Aorta (tissue), 5 donors: ENCODE measurements around the gene IFT52. TPM values are rescaled to one million over a fixed set of nuclear protein-coding genes. Genes with fewer than 3 reads are reported as not detected.

ENCODE experiments used
- ATAC-seq: fragments of 200-7000 bp; cut with Tn5 transposase; one replicate; pipeline ENCODE4 v1.9.1; 2022; ENCODE audit warnings: moderate library complexity; ENCODE audit not compliant: low FRiP score
- DNase-seq, 2 donors: peaks; one replicate each; pipeline ENCODE4 v3.0.0-alpha.2; 2020
- H3K27ac ChIP-seq, 2 donors: one replicate each; pipeline ENCODE4 v1.5.1; 2013; ENCODE audit warnings: low read length in 2 of 2, mild to moderate bottlenecking in 2 of 2, moderate library complexity in 2 of 2, control low read depth in 1 of 2, inconsistent platforms in 1 of 2, low read depth in 1 of 2
- H3K27me3 ChIP-seq, 2 donors: one replicate each; pipeline ENCODE4 v1.6.1; 2013; ENCODE audit warnings: control low read depth in 1 of 2, low read length in 1 of 2, mild to moderate bottlenecking in 1 of 2, moderate library complexity in 1 of 2; ENCODE audit not compliant: insufficient read depth in 2 of 2, control insufficient read depth in 1 of 2
- H3K36me3 ChIP-seq, 2 donors: one replicate each; pipeline ENCODE4 v1.6.1; 2013; ENCODE audit warnings: control low read depth in 1 of 2, low read length in 1 of 2, mild to moderate bottlenecking in 1 of 2; ENCODE audit not compliant: insufficient read depth in 2 of 2, control insufficient read depth in 1 of 2
- H3K4me1 ChIP-seq, 2 donors: one replicate each; pipeline ENCODE4 v1.6.1; 2013; ENCODE audit warnings: low read length in 2 of 2, control low read depth in 1 of 2, mild to moderate bottlenecking in 1 of 2, moderate library complexity in 1 of 2; ENCODE audit not compliant: insufficient read depth in 2 of 2, control insufficient read depth in 1 of 2
- H3K4me3 ChIP-seq, 2 donors: one replicate each; pipeline ENCODE4 v1.5.1; 2013; ENCODE audit warnings: low read length in 2 of 2, control low read depth in 1 of 2, mild to moderate bottlenecking in 1 of 2
- H3K9me3 ChIP-seq: one replicate; pipeline ENCODE4 v1.6.1; 2013; ENCODE audit warnings: mild to moderate bottlenecking, low read length; ENCODE audit not compliant: control insufficient read depth
- WGBS, 2 donors: extraction: QIAGEN DNeasy Blood & Tissue Kit; methylation state at CpG; one replicate each; pipeline ENCODE4 v1.1.7; 2013; 5-methylcytosine and 5-hydroxymethylcytosine counted together
- intact Hi-C, 2 donors: fragments of 100-400 bp; cut with DNase I; formaldehyde crosslinking; loops; one replicate each; pipeline versions ENCODE4 v1.14.2 to v1.15.0; 2022
- polyA plus RNA-seq, 2 donors: library from polyadenylated mRNA; stranded (reverse); fragments of 200-250 nt; gene quantifications; one replicate each; pipeline ENCODE4 v1.2.3, GENCODE V29; 2013
- total RNA-seq, 2 donors: library from RNA; stranded (reverse); fragmentation: NEBNext Ultra II Directional; extraction: Animal tissue kit (Norgen Biotek cat#: 25700); gene quantifications; one replicate each; pipeline ENCODE4 v1.2.1, GENCODE V29; 2021
- donor health status: healthy with polysubstance abuse.
- donor health status: Bipolar disorder and iron deficiency.
- donor health status: DM: no; HTN: no; CAD: no.
- donor health status: DM: no; HTN: no; CAD: no.
- donor health status: DM: yes; HTN: yes; CAD: no.

The IFT52 gene
- total and polyA plus RNA-seq, 4 donors = 20.5 to 38.5 (median 28.6) TPM

- peaks cover 0 to 2% of the 10 kb centered on the region in 2 donors for H3K36me3 ChIP-seq
- WGBS, 2 donors = 87 to 88% methylated on average over 4 of the region's 4 CpGs
- no peaks in the 10 kb centered on the region for H3K9me3 ChIP-seq
- no peak for ATAC-seq
- DNase-seq = peak in 1 of 2 donors; percentile 5
- H3K27ac ChIP-seq = no peak overlapping the region
- intact Hi-C loops = no loop called here
- H3K4me3 ChIP-seq = no peak overlapping the region
- H3K4me1 ChIP-seq = no peaks in the 10 kb centered on the region
- no peaks in the 10 kb centered on the region for H3K27me3 ChIP-seq
These were observed 41.2 kb upstream of the IFT52 start for GRCh38 chr20:43549416-43550065.

GRCh38 chr20:43550456-43550855 is 40.3 kb upstream of the IFT52 start:
- 93 to 94% methylated on average over 2 of the region's 2 CpGs for WGBS, 2 donors
- DNase-seq (peak in 1 of 2 donors; percentile 9), ATAC-seq (no peak)
- H3K4me3 ChIP-seq = no peak overlapping the region
- no peaks in the 10 kb centered on the region for H3K27me3 ChIP-seq
- intact Hi-C loops = no loop called here
- peaks cover 0 to 2% of the 10 kb centered on the region in 2 donors for H3K36me3 ChIP-seq
- H3K9me3 ChIP-seq = no peaks in the 10 kb centered on the region
- no peak overlapping the region for H3K27ac ChIP-seq
- no peaks in the 10 kb centered on the region for H3K4me1 ChIP-seq

GRCh38 chr20:43554369-43554768 is 36.4 kb upstream of the IFT52 start:
- H3K36me3 ChIP-seq = no peaks in the 10 kb centered on the region
- 70 to 78% methylated on average over 3 of the region's 3 CpGs for WGBS, 2 donors
- DNase-seq (no peak), ATAC-seq (no peak)
- H3K4me3 ChIP-seq = no peak overlapping the region
- no peaks in the 10 kb centered on the region for H3K9me3 ChIP-seq
- H3K4me1 ChIP-seq = no peaks in the 10 kb centered on the region
- H3K27me3 ChIP-seq = no peaks in the 10 kb centered on the region
- intact Hi-C loops = no loop called here
- no peak overlapping the region for H3K27ac ChIP-seq

- ATAC-seq = no peak
- 76 to 77% methylated on average over 12 of the region's 12 CpGs for WGBS, 2 donors
- intact Hi-C loops = no loop called here
These were observed 32.2 kb upstream of the IFT52 start, which contains the start of gene SGK2 for GRCh38 chr20:43558412-43559146. Gene SGK2 (plus strand): TSS chr20:43559027. CDS start chr20:43566496, 7,469 bp downstream.

GRCh38 chr20:43559147-43559987 is 31.4 kb upstream of the IFT52 start:
- 86 to 89% methylated on average over 8 of the region's 8 CpGs for WGBS, 2 donors
- no peak for ATAC-seq
- no peak for DNase-seq
- Histone ChIP-seq H3K36me3 (no peaks in the 10 kb centered on the region), H3K27ac (no peak overlapping the region), H3K4me3 (no peak overlapping the region), H3K27me3 (no peaks in the 10 kb centered on the region), H3K4me1 (no peaks in the 10 kb centered on the region), H3K9me3 (no peaks in the 10 kb centered on the region)
- intact Hi-C loops = no loop called here

More at GRCh38 chr20:43558412-43559146, 32.2 kb upstream of the IFT52 start, which contains the start of gene SGK2:
- no peaks in the 10 kb centered on the region for H3K4me1 ChIP-seq
- H3K36me3 ChIP-seq = no peaks in the 10 kb centered on the region
- H3K27me3 ChIP-seq = no peaks in the 10 kb centered on the region
- H3K4me3 ChIP-seq = no peak within 1 kb of the TSS
- H3K27ac ChIP-seq = no peak within 1 kb of the TSS
- no peak for DNase-seq
- H3K9me3 ChIP-seq = no peaks in the 10 kb centered on the region

GRCh38 chr20:43560974-43561373 is 29.8 kb upstream of the IFT52 start:
- Histone ChIP-seq H3K27me3 (no peaks in the 10 kb centered on the region), H3K36me3 (no peaks in the 10 kb centered on the region), H3K4me1 (no peaks in the 10 kb centered on the region), H3K4me3 (no peak overlapping the region), H3K27ac (no peak overlapping the region), H3K9me3 (no peaks in the 10 kb centered on the region)
- intact Hi-C loops = no loop called here
- DNase-seq = no peak
- no peak for ATAC-seq
- WGBS, 2 donors = 84 to 88% methylated on average over 3 of the region's 3 CpGs

- WGBS, 2 donors = 63 to 67% methylated on average over 3 of the region's 3 CpGs
- no peak for ATAC-seq
- no peaks in the 10 kb centered on the region for H3K36me3 ChIP-seq
These were observed 27.3 kb upstream of the IFT52 start for GRCh38 chr20:43563429-43563828.

GRCh38 chr20:43563991-43564390 is 26.7 kb upstream of the IFT52 start:
- no peak overlapping the region for H3K27ac ChIP-seq
- ATAC-seq (no peak), DNase-seq (no peak)
- H3K4me1 ChIP-seq = no peaks in the 10 kb centered on the region
- no peaks in the 10 kb centered on the region for H3K9me3 ChIP-seq
- H3K27me3 ChIP-seq = no peaks in the 10 kb centered on the region
- 96% methylated on average over 7 of the region's 7 CpGs for WGBS, 2 donors
- no peak overlapping the region for H3K4me3 ChIP-seq
- intact Hi-C loops = no loop called here
- no peaks in the 10 kb centered on the region for H3K36me3 ChIP-seq

More at GRCh38 chr20:43563429-43563828, 27.3 kb upstream of the IFT52 start:
- Histone ChIP-seq H3K4me3 (no peak overlapping the region), H3K4me1 (no peaks in the 10 kb centered on the region), H3K9me3 (no peaks in the 10 kb centered on the region), H3K27ac (no peak overlapping the region), H3K27me3 (no peaks in the 10 kb centered on the region)
- intact Hi-C loops = no loop called here
- DNase-seq = no peak
